T-helper 1 cell (primary cell): Measurements from ENCODE around the gene CLCNKA.
"Not testable (repeated sequence)": the region's sequence is repeated elsewhere in the genome, so short reads cannot be mapped to it uniquely, and the experiment has no call there.

Experiments
- DNase-seq, 5 donors: peaks; one replicate each; pipeline ENCODE4 v3.0.0-alpha.2; 2012 to 2020
- total RNA-seq, 4 donors: gene quantifications; one replicate each; lab custom pipeline; 2026; lab: John Stamatoyannopoulos, UW

Gene CLCNKA
- total RNA-seq, result 0 reads per million in 4 donors

- DNase-seq, result no peak
Observed at GRCh38 chr1:16021681-16022080, at the start of gene CLCNKA. CLCNKA (plus strand) TSS chr1:16022036; CDS start chr1:16022620, 584 bp downstream.

GRCh38 chr1:15972409-15972808, 49.4 kb upstream of the CLCNKA start:
- DNase-seq, result no peak

- no peak for DNase-seq
Observed at GRCh38 chr1:15973772-15974171, 48.1 kb upstream of the CLCNKA start.

- DNase-seq, result no peak
Observed at GRCh38 chr1:15974855-15975254, 47.0 kb upstream of the CLCNKA start.

GRCh38 chr1:15975358-15975804, 46.5 kb upstream of the CLCNKA start:
- peak; percentile 43 to 67 (median 53) for DNase-seq

GRCh38 chr1:15975805-15976680, 45.8 kb upstream of the CLCNKA start, which contains the start of gene ZBTB17:
ZBTB17 (minus strand) TSS chr1:15976101; CDS start chr1:15948495, 27,606 bp downstream.
- DNase-seq, result peak; percentile 91 to 96 (median 94)

GRCh38 chr1:15977947-15978346, 43.9 kb upstream of the CLCNKA start:
- DNase-seq, result not testable (repeated sequence)

DNA sequence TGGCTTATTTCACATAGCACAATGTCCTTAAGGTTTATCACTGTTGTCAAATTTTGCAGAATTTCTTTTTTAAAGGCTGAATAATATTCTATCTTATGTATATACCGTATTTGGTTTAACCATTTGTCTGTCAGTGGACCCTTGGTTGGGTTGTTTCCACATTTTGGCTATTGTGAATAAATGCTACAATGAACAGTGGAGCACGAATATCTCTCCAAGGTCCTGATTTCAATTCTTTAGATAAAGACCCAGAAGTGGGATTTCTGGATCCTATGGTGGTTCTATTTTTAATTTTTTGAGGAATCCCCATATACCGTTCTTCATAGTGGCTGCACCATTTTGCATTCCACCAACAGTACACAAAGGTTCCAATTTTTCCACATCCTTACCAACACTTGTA, 40.2 kb upstream of the CLCNKA start:
- no peak for DNase-seq

- DNase-seq, result no peak
Observed at GRCh38 chr1:15983275-15983674, 38.6 kb upstream of the CLCNKA start.

GRCh38 chr1:15985611-15986297, 36.1 kb upstream of the CLCNKA start:
- no peak for DNase-seq

DNA sequence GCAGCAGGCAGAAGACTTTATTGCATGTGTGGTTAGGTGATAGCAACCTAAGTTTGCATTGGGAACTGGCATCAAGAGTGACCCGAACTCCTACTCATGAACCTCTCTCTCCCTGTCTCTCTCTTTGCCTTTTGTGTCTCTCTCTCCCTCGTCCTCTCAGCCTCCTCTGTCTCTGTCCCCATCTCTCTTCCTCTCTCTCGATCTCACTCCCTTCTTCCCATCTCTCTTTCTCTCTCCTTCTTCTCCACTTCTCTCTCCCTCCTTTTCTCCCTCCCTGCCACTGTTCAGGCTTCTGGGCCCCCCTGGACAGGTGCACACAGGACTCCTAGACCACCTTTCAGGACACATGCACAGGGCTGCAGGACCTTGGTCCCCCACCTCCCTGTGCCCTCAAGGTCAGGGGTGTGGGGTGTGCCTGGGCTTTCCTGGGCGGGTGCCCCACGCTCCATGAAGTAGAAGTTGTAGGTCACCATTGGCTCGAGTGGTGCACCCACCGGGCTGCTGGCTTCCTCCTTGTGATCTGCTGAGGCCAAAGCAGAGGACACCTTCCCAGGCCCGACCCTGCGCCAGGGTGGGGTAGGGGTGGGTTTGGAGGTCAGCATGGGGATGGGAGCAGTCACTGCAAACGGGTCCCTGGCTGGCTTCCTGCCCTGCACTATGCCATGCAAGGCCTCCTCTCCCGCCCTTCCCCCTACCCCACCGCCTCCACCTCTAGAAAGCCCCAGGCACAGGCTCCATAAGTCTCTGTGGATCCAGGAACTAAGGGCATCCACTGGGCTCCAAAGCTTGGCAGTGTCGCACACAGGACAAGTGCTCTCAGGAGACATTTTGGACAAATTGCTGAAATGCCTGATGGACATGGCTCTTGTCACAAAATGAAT, 32.7 kb upstream of the CLCNKA start:
- no peak for DNase-seq

DNA sequence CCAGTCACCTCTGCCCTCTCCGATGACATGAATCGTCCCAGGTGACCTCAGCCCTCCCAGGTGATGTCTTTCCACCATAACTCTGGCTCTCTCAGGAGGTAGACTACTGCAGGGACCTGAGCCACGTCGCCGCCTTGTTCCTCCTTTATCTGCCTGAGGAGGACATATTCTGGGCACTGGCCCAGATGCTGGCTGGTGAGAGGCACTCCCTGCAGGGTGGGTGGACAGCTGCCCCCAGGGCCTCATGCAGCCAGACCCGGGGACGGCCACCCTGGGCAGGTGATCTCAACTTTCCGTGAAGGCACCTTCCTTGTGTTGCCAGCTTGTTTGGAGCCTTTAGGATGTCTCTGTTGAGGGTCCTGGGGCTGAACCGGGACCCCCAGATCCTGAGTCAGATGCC, 32.1 kb upstream of the CLCNKA start:
- no peak for DNase-seq

GRCh38 chr1:15991427-15992186, 30.2 kb upstream of the CLCNKA start:
- DNase-seq, result no peak

GRCh38 chr1:15992187-15992553, 29.7 kb upstream of the CLCNKA start:
- no peak for DNase-seq

GRCh38 chr1:15992582-15993500, 29.0 kb upstream of the CLCNKA start:
- no peak for DNase-seq

- no peak for DNase-seq
Observed at GRCh38 chr1:15993666-15994065, 28.2 kb upstream of the CLCNKA start.

DNA sequence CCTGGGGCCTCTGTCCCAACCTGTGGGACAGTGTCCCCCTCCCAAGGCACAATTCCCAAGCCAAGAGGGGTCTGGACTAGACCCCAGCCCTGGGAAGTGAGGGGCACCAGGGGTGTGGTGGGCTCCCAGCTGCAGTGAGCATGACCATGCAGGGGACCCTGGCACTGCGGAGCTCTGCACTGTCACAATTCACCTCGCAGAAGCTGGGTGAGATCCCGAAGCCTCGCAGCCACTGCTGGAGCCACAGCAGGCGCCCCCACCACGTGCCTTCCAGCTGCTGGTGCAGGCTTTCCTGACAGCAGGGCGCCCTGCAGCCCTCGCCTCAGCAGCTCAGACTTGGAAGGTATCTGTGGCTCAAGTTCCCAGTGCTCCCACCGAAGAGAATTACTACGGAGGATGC, 27.8 kb upstream of the CLCNKA start:
- no peak for DNase-seq

GRCh38 chr1:15994590-15995351, 27.1 kb upstream of the CLCNKA start:
- peak in 1 of 5 donors; percentile 48 for DNase-seq

DNA sequence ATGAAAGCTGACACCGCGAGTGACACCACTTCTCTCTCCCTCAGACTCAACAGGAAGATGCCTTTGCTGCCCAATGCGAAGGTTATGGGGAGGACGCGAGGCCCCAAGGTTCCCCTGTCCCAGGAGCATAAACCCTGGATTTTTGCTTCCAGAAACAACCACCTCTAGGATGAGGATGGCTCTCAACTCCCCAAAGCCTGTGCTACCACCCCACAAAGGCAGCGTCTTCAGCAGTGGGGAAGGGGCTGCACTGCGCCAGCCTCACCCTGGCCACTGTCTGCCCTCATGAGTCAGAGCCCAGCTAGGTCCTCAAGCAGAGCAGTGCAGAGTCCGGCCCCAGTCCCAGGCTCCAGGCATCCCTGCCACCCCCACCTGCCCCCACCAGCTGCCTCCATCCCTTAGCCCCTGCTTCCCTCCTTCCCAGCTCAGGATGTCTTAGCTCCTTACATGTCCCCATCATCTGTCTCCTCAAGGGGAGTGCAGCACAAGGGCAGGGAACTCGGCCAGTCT, 24.7 kb upstream of the CLCNKA start:
- no peak for DNase-seq
